ENCODE data around the gene PPP2CA.
"Not testable (repeated sequence)": the region's sequence is repeated elsewhere in the genome, so short reads cannot be mapped to it uniquely, and the experiment has no call there.

PPP2CA gene

GRCh38 chr5:134225780-134226440 is at the start of gene PPP2CA:
Gene PPP2CA, minus strand, starts transcription at chr5:134226073. Its CDS starts 212 bp downstream, at chr5:134225861.
- peak; percentile 99 for DNase-seq (ENCODE audit: low read depth)

- no peak for DNase-seq (ENCODE audit: low read depth)
These were observed 47.9 kb upstream of the PPP2CA start for GRCh38 chr5:134273642-134274395.

GRCh38 chr5:134271059-134271458 is 45.2 kb upstream of the PPP2CA start:
- no peak for DNase-seq (ENCODE audit: low read depth)

DNA sequence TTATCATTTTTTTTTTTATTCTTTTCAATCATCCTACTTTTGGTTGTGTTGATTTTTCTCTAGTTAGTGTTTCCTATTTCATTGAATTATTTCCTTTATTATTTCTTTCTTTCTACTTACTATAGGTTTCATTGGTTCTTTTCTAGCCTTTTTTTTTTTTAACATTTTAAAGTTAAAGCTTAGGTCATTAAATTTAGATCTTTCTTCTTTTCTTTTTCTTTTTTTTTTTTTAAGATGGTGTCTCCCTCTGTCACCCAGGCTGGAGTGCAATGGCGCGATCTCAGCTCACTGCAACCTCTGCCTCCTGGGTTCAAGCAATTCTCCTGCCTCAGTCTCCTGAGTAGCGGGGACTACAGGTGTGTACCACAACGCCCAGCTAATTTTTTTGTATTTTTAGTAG is 43.0 kb upstream of the PPP2CA start:
- DNase-seq (ENCODE audit: low read depth), result no peak

- DNase-seq (ENCODE audit: low read depth), result no peak
These were observed 42.2 kb upstream of the PPP2CA start for GRCh38 chr5:134268019-134268601.

DNA sequence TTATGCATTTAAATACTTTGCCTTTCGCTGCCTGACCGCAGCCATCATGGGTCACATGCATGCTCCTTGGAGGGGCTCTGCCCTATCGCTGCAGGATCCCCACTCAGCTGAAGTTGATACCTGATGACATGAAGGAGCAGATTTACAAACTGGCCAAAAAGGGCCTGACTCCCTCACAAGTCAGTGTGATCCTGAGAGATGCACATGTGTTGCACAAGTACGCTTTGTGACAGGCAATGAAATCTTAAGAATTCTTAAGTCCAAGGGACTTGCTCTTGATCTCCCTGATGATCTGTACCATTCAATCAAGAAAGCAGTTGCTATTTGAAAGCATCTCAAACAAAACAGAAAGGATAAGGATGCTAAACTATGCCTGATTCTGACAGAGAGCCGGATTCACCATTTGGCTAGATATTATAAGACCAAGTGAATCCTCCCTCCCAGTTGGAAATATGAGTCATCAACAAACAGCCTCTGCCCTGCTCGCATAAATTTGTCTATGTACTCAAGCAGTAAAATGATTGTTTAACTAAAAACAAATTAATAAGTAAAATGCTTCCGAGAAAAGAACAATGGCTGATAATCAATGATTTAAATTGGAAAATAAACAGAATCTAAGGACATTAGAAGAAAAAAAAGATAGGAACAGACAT is 41.6 kb upstream of the PPP2CA start:
- no peak for DNase-seq (ENCODE audit: low read depth)

GRCh38 chr5:134263801-134264200 is 37.9 kb upstream of the PPP2CA start:
- no peak for DNase-seq (ENCODE audit: low read depth)

DNA sequence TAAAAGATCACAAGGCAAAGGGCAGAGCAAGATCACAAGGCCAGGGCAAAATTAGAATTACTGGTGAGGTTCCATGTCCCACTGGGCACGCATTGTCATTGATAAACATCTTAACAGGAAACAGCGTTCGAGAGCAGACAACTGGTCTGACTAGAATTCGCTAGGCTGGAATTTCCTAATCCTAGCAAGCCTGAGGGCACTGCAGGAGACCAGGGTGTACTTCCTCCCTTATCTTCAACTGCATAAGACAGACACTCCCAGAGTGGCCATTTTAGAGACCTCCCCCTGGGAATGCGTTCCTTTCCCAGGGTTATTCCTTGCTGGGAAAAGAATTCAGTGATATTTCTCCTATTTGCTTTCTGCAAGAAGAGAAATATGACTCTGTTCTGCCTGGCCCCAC is 36.8 kb upstream of the PPP2CA start:
- not testable (repeated sequence) for DNase-seq (ENCODE audit: low read depth)

GRCh38 chr5:134258896-134259295 is 33.0 kb upstream of the PPP2CA start:
- DNase-seq (ENCODE audit: low read depth), result no peak

DNA sequence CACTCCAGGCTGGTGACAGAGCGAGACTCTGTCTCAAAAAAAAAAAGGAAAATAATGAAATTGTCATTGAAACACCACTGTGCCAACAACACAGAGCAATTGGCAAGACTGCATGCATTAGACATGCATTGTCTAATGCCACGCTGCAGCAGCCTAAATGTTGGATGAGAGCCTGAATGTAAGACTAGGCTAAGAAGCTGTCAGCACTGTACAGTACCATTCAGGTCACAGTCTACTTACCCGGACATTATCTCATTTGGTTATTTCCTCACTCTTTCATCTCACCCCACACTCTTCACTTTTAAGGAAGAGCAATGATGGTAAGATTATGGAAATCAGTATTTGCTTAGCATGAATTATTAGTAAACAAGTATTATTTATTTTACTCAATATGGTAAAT is 31.3 kb upstream of the PPP2CA start:
- no peak for DNase-seq (ENCODE audit: low read depth)

DNA sequence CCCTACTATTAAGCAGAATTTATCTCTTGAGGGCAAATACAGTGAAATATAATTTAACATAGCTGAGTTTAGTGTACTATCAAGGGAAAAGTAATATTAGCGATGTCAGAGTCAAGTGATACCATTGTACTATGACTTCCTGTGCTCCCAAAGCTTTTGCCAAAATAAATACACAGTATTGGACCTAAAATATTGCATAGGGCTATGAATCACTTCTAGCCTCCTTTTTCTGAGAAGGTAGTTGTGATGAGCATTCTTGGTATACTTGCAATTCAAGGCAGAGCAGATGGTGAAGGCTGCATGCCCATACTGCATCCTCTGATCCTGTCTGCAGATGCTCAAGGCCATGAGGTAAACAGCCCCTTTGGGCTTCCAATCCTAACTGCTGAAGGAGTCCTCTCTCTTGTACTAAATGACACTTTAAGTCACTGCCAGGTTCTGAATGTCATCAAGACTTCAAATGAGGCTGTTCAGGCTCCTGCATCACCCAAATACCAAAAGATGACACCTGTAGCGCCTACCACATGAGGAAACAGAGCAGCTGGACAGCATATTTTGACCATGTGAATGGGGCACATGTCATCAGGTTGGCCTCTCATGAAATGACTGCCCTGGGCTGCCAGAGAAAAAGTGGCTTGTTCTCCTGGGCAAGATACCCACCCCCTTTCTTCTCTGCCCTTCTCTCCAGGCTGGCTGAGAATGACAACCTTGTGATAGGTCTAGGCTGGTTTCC is 29.7 kb upstream of the PPP2CA start:
- DNase-seq (ENCODE audit: low read depth), result no peak

DNA sequence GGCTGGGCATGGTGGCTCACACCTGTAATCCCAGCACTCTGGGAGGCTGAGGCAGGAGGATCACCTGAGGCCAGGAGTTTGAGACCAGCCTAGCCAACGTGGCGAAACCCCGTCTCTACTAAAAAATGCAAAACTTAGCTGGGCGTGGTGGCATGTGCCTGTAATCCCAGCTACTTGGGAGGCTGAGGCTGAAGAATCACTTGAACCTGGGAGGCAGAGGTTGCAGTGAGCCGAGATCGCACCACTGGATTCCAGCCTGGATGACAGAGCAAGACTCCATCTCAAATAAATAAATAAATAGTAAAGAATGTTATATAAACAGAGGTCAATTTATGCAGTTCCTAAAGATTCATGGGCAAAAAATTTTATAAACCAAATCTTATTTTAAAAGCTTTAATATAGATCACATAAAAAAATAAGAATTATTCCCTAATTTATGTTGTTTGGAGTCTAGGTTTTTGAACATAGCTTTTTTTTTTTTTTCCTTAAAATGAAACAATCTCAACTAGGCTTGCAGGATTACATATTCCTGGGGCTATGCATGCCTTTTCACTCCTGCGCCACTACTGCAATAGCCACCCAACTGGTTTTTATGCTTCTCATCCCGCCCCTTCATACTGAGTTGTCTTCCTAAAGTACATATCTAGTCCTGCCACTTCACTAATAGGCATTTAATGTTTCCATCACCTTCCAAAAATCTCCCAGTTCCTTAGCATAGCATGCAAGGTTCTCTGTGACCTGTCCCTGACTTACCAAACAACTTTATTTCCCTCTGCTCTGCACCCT is 27.7 kb upstream of the PPP2CA start:
- DNase-seq (ENCODE audit: low read depth), result not testable (repeated sequence)

GRCh38 chr5:134252671-134253070 is 26.8 kb upstream of the PPP2CA start:
- DNase-seq (ENCODE audit: low read depth), result no peak

GRCh38 chr5:134250949-134251348 is 25.1 kb upstream of the PPP2CA start:
- no peak for DNase-seq (ENCODE audit: low read depth)

DNA sequence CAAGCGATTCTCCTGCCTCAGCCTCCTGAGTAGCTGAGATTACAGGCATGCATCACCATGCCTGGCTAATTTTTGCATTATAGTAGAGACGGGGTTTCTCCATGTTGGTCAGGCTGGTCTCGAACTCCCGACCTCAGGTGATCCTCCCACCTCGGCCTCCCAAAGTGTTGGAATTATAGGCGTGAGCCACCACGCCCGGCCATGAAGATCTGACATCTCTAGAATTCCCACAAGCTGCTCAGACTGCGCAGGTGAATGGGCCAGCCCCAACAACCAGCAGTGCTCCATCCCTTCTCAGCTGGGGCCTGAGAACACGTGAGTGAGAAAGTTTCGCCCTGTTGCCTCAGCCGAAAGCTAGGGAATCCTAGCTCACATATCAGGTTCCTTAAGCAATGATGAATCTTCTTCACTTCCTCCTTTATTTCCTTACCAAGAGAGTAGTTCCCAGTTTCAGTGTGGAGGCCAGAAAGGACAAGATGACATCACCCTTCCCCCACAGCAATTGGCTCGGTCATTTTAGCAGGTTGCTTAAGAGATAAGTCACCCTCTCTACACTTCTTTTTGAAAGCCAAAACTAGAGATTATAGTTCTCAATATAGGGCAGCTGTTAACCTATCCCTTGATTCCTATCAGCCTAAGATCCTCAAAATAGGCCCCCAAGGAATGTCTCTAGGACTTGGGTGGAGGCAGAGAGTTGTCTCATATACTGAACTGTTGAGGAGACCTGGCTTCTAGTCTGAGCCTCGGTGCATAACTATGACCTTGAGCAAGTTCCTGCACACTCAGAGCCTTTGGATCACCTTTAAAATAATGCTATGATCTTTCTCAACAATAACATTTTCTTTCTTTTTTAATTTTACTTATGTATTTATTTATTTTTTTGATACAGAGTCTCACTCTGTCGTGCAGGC is 23.9 kb upstream of the PPP2CA start:
- DNase-seq (ENCODE audit: low read depth), result no peak

- DNase-seq (ENCODE audit: low read depth), result no peak
These were observed 22.4 kb upstream of the PPP2CA start for GRCh38 chr5:134248256-134248655.

GRCh38 chr5:134247428-134248224 is 21.8 kb upstream of the PPP2CA start:
- no peak for DNase-seq (ENCODE audit: low read depth)

GRCh38 chr5:134246771-134247427 is 21.0 kb upstream of the PPP2CA start:
- no peak for DNase-seq (ENCODE audit: low read depth)

DNA sequence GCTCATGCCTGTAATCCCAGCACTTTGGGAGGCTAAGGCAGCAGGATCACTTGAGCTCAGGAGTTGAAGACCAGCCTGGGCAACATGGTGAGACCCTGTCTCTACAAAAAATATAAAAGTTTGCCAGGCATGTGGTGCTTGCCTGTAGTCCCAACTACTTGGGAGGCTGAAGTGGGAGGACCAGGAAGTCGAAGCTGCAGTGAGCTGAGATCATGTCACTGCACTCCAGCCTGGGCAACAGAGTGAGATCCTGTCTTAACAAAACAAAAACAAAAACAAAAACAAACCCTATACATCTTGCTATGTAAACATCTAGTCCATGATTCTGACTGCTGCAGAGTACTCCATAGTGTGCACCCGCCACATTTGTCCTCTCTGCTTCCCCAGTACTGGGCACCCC is 19.8 kb upstream of the PPP2CA start:
- no peak for DNase-seq (ENCODE audit: low read depth)
